ENCODE data around the gene NDUFS2. TPM values are rescaled to one million over a fixed set of nuclear protein-coding genes. Genes with fewer than 3 reads are reported as not detected.
"Not testable (repeated sequence)": the region's sequence is repeated elsewhere in the genome, so short reads cannot be mapped to it uniquely, and the experiment has no call there.

The NDUFS2 gene
- total and polyA plus RNA-seq, 8 donors, result 26.7 to 56.8 (median 31.1) TPM

- no peak for DNase-seq
- no peak for TF ChIP-seq CTCF (IDR thresholded peaks at IDR 0.05)
- H3K4me3 ChIP-seq, result no peak overlapping the region
- H3K27ac ChIP-seq, result no peak overlapping the region
- no peaks in the 10 kb centered on the region for H3K27me3 ChIP-seq
- H3K9me3 ChIP-seq, result no peaks in the 10 kb centered on the region
- WGBS, 2 donors, result 84 to 86% methylated on average over 7 of the region's 7 CpGs
- intact Hi-C loops (cut with DNase I), result no loop called here
- H3K36me3 ChIP-seq, result no peaks in the 10 kb centered on the region
- FAIRE-seq, result no peak
- no peaks in the 10 kb centered on the region for H3K4me1 ChIP-seq
- no peak for ATAC-seq
Observed at GRCh38 chr1:161250829-161251228, 48.7 kb downstream of the NDUFS2 start.

DNA sequence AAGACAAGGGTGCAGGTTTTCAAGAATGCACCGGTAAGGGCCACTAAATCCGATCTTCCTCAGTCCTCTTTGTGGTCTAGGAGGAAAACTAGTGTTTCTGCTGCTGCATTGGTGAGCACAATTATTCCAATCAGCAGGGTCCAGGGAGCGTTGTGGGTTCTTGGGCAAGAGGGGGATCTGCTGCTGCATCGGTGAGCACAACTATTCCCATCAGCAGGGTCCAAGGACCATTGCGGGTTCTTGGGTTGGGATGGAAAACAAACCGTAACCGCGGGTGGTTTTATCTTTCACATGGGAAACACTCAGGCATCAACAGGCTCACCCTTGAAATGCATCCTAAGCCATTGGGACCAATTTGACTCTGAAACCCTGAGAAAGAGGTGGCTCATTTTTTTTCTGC is 49.4 kb downstream of the NDUFS2 start:
- Histone ChIP-seq H3K4me1 (no peaks in the 10 kb centered on the region), H3K27me3 (no peaks in the 10 kb centered on the region), H3K4me3 (no peak overlapping the region), H3K9me3 (no peaks in the 10 kb centered on the region), H3K36me3 (no peaks in the 10 kb centered on the region), H3K27ac (no peak overlapping the region)
- no peak for DNase-seq
- WGBS, 2 donors, result 93 to 95% methylated on average over 8 of the region's 8 CpGs
- intact Hi-C loops (cut with DNase I), result no loop called here
- no peak for FAIRE-seq
- no peak for ATAC-seq
- no peak for TF ChIP-seq CTCF (IDR thresholded peaks at IDR 0.05)

- H3K27ac ChIP-seq; intact Hi-C loops (cut with DNase I); H3K4me1 ChIP-seq; H3K27me3 ChIP-seq; H3K36me3 ChIP-seq; FAIRE-seq; H3K9me3 ChIP-seq; DNase-seq; ATAC-seq; H3K4me3 ChIP-seq: not testable (repeated sequence)
- WGBS, 2 donors, result 80 to 81% methylated on average over 5 of the region's 5 CpGs
Observed at GRCh38 chr1:161255302-161255701, 53.1 kb downstream of the NDUFS2 start.

GRCh38 chr1:161255955-161256520 is 53.9 kb downstream of the NDUFS2 start:
- H3K4me1 ChIP-seq; H3K27me3 ChIP-seq; H3K27ac ChIP-seq; H3K4me3 ChIP-seq; ATAC-seq; FAIRE-seq; intact Hi-C loops (cut with DNase I); H3K9me3 ChIP-seq; H3K36me3 ChIP-seq; DNase-seq: not testable (repeated sequence)
- 76 to 80% methylated on average over 4 of the region's 4 CpGs for WGBS, 2 donors

DNA sequence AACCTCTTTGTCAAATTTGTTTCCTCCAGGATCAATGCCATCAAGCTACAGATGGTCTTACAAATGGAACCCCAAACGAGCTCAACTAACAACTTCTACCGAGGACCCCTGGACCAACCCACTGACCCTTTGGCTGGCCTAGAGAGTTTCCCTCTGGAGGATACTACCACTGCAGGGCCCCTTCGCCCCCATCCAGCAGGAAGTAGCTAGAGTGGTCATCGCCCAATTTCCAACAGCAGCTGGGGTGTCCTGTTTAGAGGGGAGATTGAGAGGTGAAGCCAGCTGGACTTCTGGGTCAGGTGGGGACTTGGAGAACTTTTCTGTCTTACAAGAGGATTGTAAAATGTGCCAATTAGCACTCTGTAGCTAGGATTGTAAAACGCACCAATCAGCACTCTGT is 54.9 kb downstream of the NDUFS2 start:
- H3K4me3 ChIP-seq; H3K27ac ChIP-seq; DNase-seq; H3K36me3 ChIP-seq; intact Hi-C loops (cut with DNase I); H3K27me3 ChIP-seq; H3K9me3 ChIP-seq; ATAC-seq; FAIRE-seq; H3K4me1 ChIP-seq: not testable (repeated sequence)
- WGBS, 2 donors, result 89 to 92% methylated on average over 5 of the region's 5 CpGs

GRCh38 chr1:161258439-161259344 is 56.5 kb downstream of the NDUFS2 start, which contains the start of gene PCP4L1:
TSS of gene PCP4L1 (plus strand) at chr1:161258745. CDS start at chr1:161258975, 230 bp downstream.
- no peak for FAIRE-seq
- no peak for TF ChIP-seq CTCF (IDR thresholded peaks at IDR 0.05)
- Histone ChIP-seq H3K27ac (no peak within 1 kb of the TSS), H3K4me3 (peak within 1 kb of the TSS; percentile 27 to 58 (median 36)), H3K27me3 (peaks cover 0 to 5% (median 0%) of the 10 kb centered on the region in 4 donors), H3K36me3 (no peaks in the 10 kb centered on the region), H3K4me1 (peaks cover 0 to 3% (median 0%) of the 10 kb centered on the region in 3 donors), H3K9me3 (no peaks in the 10 kb centered on the region)
- 2 to 3% methylated on average over 54 to 62 of the region's 62 CpGs for WGBS, 2 donors
- intact Hi-C loops (cut with DNase I), result no loop called here
- peak; percentile 95 to 99 (median 96) for ATAC-seq
- DNase-seq, result peak; percentile 57 to 79 (median 68)

Measured in pancreas (tissue), 10 donors.